Thyroid gland (tissue), 4 donors: ENCODE data around the gene HNRNPH2. TPM values are rescaled to one million over a fixed set of nuclear protein-coding genes. Genes with fewer than 3 reads are reported as not detected.

Experiments used
- DNase-seq, 2 donors: peaks; one replicate each; pipeline ENCODE4 v3.0.0-alpha.2; 2019
- H3K27ac ChIP-seq, 3 donors: fragments of 200-600 bp; sonication (generic); 1 replicate in 2 of 3; 2 replicates in 1 of 3; pipeline ENCODE4 v1.5.1; 2016 to 2019; ENCODE audit warnings: mild to moderate bottlenecking in 1 of 3, moderate library complexity in 1 of 3
- H3K27me3 ChIP-seq: fragments of 200-600 bp; sonication (generic); one replicate; pipeline ENCODE4 v1.5.1; 2019
- H3K36me3 ChIP-seq, 2 donors: fragments of 200-600 bp; sonication (generic); one replicate each; pipeline ENCODE4 v1.5.1; 2016 to 2019
- H3K4me1 ChIP-seq, 2 donors: fragments of 200-600 bp; sonication (generic); one replicate each; pipeline ENCODE4 v1.5.1; 2017 to 2019
- H3K4me3 ChIP-seq, 3 donors: fragments of 200-600 bp; sonication (generic); replicated peaks in 1 of 3; 1 replicate in 2 of 3; 2 replicates in 1 of 3; pipeline ENCODE4 v1.5.1; 2016; ENCODE audit warnings: mild to moderate bottlenecking in 1 of 3
- H3K9me3 ChIP-seq: fragments of 200-600 bp; sonication (generic); one replicate; pipeline ENCODE4 v1.5.1; 2017
- CTCF ChIP-seq, 6 experiments: fragments of 200-600 bp in 3 of 6; fragments of 450-650 bp in 3 of 6; sonication (generic) in 3 of 6; IDR thresholded peaks; one replicate each; pipeline ENCODE4 v1.5.1; 2016 to 2019; ENCODE audit warnings: antibody characterized with exemption in 6 of 6, mild to moderate bottlenecking in 2 of 6, inconsistent platforms in 1 of 6, moderate library complexity in 1 of 6
- POLR2A ChIP-seq, 2 donors: fragments of 450-650 bp; IDR thresholded peaks; one replicate each; pipeline ENCODE4 v1.6.1; 2017; ENCODE audit warnings: antibody characterized with exemption in 2 of 2, mild to moderate bottlenecking in 2 of 2, moderate library complexity in 1 of 2
- WGBS, 2 donors: methylation state at CpG; one replicate each; pipeline ENCODE4 v1.1.5; 2017; 5-methylcytosine and 5-hydroxymethylcytosine counted together
- intact Hi-C: fragments of 100-400 bp; cut with DNase I; formaldehyde crosslinking; loops from one replicate; pipeline ENCODE4 v1.15.1; 2023
- total RNA-seq, 4 donors: library from RNA; depleted of rRNA; stranded (reverse); fragments of >200 nt; gene quantifications; one replicate each; pipeline ENCODE4 v1.2.3, GENCODE V29; 2016

HNRNPH2 gene, protein sequence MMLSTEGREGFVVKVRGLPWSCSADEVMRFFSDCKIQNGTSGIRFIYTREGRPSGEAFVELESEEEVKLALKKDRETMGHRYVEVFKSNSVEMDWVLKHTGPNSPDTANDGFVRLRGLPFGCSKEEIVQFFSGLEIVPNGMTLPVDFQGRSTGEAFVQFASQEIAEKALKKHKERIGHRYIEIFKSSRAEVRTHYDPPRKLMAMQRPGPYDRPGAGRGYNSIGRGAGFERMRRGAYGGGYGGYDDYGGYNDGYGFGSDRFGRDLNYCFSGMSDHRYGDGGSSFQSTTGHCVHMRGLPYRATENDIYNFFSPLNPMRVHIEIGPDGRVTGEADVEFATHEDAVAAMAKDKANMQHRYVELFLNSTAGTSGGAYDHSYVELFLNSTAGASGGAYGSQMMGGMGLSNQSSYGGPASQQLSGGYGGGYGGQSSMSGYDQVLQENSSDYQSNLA
- 10 to 100 TPM; 53.5 to 68.4 (median 67.5) TPM for total RNA-seq

DNA sequence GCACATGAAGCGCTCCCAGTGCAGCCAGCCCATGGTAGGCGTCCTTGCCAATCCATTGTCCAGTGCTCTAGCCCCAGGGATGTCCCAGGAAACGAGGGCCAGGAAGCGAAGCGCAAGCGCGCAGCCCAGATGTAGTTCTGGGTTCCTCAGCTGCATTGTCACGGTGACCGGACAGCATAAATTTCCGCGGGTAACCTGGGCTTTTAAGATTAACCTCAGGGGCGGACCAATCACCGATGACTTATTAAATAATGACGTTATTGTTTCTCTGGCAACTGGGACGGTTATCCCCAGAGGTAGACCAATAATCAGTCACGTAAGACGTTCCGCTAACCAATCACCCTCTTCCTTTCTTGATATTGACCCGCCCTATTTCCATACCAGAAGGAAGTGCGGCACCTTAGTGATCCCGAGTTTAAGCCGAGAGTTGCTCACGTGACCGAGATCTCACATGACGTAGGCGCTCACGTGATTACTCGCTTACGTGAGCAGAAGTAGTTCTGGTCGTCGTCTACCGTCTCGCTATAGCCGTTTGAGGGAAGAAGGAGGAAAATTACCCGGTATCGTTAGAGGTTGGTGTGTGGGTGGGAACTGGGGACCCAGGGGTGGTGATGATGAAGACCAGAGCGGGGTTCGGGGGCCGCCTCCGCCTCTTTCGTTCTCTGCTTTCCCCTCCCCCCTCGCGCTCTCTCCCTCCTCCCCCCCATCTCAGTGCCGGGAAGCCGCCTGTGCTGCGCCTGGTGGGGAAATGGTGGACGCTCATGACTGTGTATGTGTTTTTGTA, at the start of gene HNRNPH2, which contains the start of gene GLA:
Gene HNRNPH2, plus strand, starts transcription at position 475 of the 784 bp plus-strand sequence. CDS start 3,767 bp downstream, outside the sequence.
Gene GLA, minus strand, starts transcription at position 178 of the 784 bp plus-strand sequence. Its CDS starts 22 bp downstream, at position 156.
- H3K27ac ChIP-seq = peak within 1 kb of the TSS; percentile 81 to 93 (median 90)
- peak within 1 kb of the TSS in 2 of 3 donors; percentile 34 to 62 for H3K4me3 ChIP-seq
- DNase-seq = peak; percentile 86 to 90
- peaks cover 0 to 9% of the 10 kb centered on the region in 2 donors for H3K4me1 ChIP-seq
- intact Hi-C loops = no loop called here
- peak in 1 of 6 experiments; percentile 24 for TF ChIP-seq CTCF (IDR thresholded peaks at IDR 0.05)
- TF ChIP-seq POLR2A (IDR thresholded peaks at IDR 0.05) = peak; percentile 12 to 82
- H3K36me3 ChIP-seq = peaks cover 0 to 3% of the 10 kb centered on the region in 2 donors
- H3K27me3 ChIP-seq = no peaks in the 10 kb centered on the region
- 0 to 1% methylated on average over 10 to 27 of the region's 47 CpGs for WGBS, 2 donors
- no peaks in the 10 kb centered on the region for H3K9me3 ChIP-seq

GRCh38 chrX:101359966-101360365, 48.1 kb upstream of the HNRNPH2 start:
- Histone ChIP-seq H3K4me1 (no peaks in the 10 kb centered on the region), H3K27ac (no peak overlapping the region), H3K4me3 (no peak overlapping the region), H3K27me3 (no peaks in the 10 kb centered on the region), H3K36me3 (no peaks in the 10 kb centered on the region), H3K9me3 (no peaks in the 10 kb centered on the region)
- intact Hi-C loops = no loop called here
- DNase-seq = no peak
- no peak for TF ChIP-seq CTCF (IDR thresholded peaks at IDR 0.05)
- no peak for TF ChIP-seq POLR2A (IDR thresholded peaks at IDR 0.05)
- WGBS, 2 donors = 50 to 67% methylated on average over 1 of the region's 1 CpG

GRCh38 chrX:101360390-101360789, 47.6 kb upstream of the HNRNPH2 start:
- intact Hi-C loops = no loop called here
- Histone ChIP-seq H3K4me1 (no peaks in the 10 kb centered on the region), H3K27ac (no peak overlapping the region), H3K36me3 (no peaks in the 10 kb centered on the region), H3K27me3 (no peaks in the 10 kb centered on the region), H3K9me3 (no peaks in the 10 kb centered on the region), H3K4me3 (no peak overlapping the region)
- 77 to 83% methylated on average over 7 of the region's 7 CpGs for WGBS, 2 donors
- DNase-seq = no peak
- TF ChIP-seq CTCF (IDR thresholded peaks at IDR 0.05) (no peak), POLR2A (IDR thresholded peaks at IDR 0.05) (no peak)

- Histone ChIP-seq H3K27me3 (peaks cover 4% of the 10 kb centered on the region), H3K36me3 (no peaks in the 10 kb centered on the region), H3K4me3 (no peak overlapping the region), H3K4me1 (no peaks in the 10 kb centered on the region), H3K9me3 (no peaks in the 10 kb centered on the region), H3K27ac (no peak overlapping the region)
- DNase-seq = no peak
- intact Hi-C loops = no loop called here
- WGBS, 2 donors = 55 to 65% methylated on average over 3 of the region's 3 CpGs
- no peak for TF ChIP-seq CTCF (IDR thresholded peaks at IDR 0.05)
- no peak for TF ChIP-seq POLR2A (IDR thresholded peaks at IDR 0.05)
Measured at GRCh38 chrX:101362116-101362515, 45.9 kb upstream of the HNRNPH2 start.
